ENCODE data around the gene GPRC5A.

The GPRC5A gene

DNA sequence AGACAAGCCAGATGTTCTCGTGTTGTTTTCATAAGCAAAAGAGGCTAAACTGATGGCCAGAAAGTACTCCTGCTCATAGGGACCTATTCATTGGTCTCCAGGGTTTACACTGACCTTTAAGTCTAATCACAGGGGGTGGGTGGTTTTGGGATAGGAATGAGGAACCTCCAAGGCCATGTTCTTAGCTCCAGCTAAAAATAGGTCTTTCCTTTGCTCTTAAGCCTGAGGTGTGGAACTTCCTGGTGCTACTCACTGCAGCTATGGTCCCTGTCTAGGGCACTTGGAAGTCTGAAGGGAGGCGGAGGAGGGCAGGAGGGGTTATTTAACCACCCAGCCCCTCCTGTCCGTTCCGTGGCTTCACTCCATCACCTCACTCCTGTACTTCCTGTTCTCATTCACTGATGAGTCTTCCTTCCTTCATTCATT lies 18.6 kb downstream of the GPRC5A start:
- DNase-seq (ENCODE audit: low spot score), result no peak

- DNase-seq (ENCODE audit: low spot score), result no peak
Observed at GRCh38 chr12:12912711-12913110, 21.3 kb downstream of the GPRC5A start.

DNA sequence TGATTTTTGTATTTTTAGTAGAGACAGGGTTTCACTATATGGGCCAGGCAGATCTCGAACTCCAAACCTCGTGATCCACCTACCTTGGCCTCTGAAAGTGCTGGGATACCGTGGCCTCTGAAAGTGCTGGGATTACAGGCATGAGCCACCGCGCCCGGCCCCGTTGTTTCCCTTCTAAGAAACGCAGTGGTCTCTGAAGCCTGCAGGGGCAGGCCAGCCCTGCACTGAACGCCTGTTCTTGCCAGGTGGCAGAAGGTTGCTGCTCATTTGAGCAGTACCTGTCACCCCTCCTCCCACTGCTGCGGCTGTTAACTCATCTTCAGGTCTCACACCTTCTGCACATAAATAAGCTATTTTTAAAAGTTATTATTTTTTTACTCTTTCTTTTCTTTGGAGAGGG lies 24.3 kb downstream of the GPRC5A start:
- peak; percentile 38 for DNase-seq (ENCODE audit: low spot score)

DNA sequence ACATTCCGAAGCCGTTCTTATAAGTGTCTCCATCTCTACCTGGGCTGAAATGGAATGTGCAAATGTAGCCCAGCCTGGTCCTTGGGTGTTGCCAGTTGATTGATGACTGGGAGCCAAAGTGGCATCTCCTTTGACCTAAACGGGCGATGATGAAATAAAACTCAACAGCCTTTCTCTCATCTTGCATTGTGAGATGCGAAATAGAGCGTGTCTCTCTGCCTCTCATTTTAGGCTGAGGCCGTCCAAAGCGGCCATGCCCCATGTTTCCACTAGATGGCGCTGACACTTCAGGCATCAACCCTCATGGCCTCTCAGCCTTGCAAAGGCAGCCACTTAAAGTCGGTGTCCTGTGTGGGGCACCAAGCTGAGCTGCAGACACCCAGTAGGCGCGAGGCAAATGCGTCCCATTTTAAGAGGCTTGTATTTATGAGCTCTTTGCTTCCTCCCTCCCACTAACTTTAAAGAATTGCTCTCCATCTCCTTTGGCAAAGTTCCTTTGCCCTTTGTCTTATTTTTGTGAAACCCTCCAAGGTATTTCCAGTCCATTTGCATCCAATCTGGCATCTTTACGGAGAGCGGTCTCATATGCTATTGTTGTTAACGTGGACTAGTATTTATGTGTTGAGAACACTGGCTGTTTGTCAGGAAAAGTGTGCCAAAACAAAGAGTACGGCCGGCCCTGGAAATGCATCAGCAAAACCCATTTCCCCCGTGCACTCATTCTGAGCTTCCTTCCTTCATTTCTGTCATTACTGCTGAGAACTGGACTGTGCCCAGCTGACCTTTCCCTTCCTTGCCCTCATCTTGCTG lies 25.0 kb downstream of the GPRC5A start:
- DNase-seq (ENCODE audit: low spot score), result peak; percentile 84

GRCh38 chr12:12917517-12917916 lies 26.2 kb downstream of the GPRC5A start:
- DNase-seq (ENCODE audit: low spot score), result no peak

- DNase-seq (ENCODE audit: low spot score), result no peak
Observed at GRCh38 chr12:12918781-12919389, 27.5 kb downstream of the GPRC5A start.

DNA sequence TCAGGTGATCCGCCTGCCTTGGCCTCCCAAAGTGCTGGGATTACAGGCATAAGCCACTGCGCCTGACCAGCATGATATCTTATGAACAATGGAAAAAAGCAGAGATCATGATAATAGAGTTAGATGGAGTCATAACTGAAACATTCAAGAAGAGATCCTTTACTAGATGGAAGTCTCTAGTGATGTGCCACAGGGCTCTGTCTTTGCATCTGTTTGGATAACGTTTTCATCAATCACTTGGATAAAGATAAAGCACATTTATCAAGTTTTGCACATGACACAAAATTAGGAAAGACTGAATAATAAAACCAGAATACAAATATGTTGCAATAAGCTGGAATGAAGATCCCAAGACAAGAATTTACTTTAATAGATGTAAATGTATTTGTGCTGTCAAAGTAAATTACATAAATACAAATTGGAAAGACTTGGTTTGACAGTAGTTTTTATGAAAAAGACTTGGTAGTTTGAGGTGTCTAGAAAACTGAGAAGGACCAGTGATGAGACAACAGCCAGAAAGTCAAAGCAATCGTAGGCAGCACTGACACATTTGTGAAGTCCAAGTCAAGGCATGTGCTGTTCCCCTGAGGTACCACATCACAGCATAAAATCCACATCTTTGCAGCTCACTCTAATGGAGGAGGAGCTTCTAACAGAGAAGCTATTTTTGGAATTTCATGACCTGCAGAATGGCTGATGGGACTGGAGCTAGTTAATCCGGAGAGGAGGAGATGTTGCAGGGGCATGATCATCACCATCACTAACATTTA lies 28.5 kb downstream of the GPRC5A start:
- DNase-seq (ENCODE audit: low spot score), result no peak

- DNase-seq (ENCODE audit: low spot score), result no peak
Observed at GRCh38 chr12:12922191-12922616, 30.8 kb downstream of the GPRC5A start.

DNA sequence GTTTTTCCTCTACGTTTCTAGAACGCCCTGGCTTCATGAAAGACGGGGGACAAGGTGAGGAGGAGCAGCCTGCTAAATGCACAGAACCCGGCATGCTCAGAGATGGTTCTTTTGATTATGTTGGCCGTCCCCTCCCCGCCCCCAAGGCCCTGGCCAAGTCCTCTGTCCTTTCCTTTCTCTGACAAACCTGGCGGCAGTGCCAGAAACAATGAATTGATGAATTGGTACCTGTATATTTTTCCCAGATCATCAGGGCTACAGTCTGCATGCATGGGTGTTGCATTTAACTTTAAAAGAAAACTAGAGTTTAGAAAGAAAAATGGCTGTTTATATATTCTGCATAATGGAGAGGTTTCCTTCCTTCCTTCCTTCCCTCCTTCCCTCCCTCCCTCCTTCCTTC lies 31.6 kb downstream of the GPRC5A start:
- no peak for DNase-seq (ENCODE audit: low spot score)

DNA sequence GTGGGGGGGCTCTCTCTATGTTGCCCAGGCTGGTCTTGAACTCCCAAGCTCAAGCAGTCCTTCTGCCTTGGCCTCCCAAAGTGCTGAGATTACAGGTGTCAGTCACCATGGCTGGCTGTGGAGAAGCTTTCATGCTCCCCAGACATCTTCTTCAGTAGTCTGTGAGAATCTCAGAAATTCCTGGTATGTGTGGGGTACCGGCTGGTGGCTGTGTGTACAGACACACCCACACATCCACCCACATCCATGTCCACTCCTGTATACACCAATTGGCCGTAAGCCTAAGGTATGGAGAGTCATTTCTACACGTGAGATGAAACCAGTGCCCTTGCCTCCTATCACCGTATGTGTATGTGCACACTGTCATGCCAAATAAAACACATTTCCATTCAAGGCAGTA lies 32.8 kb downstream of the GPRC5A start:
- DNase-seq (ENCODE audit: low spot score), result no peak

DNA sequence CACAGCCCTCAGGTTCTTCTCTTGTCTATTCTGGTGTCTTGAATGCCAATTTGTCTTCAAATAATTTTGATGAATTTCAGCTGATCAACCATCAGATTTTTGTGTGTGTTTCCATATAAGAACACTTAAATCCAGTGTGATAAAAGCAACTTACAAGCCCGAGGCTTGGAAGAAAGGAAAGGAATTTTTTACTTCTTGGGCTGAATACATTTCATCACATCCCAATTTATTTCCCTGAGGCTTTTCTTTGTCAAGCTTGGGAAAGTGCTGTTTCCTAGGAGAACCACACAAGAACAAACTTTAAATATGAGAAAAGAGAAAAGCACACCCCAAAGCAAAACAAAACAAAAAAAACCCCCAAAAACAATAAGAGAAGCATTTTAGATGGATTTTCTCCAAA lies 34.0 kb downstream of the GPRC5A start:
- no peak for DNase-seq (ENCODE audit: low spot score)

DNA sequence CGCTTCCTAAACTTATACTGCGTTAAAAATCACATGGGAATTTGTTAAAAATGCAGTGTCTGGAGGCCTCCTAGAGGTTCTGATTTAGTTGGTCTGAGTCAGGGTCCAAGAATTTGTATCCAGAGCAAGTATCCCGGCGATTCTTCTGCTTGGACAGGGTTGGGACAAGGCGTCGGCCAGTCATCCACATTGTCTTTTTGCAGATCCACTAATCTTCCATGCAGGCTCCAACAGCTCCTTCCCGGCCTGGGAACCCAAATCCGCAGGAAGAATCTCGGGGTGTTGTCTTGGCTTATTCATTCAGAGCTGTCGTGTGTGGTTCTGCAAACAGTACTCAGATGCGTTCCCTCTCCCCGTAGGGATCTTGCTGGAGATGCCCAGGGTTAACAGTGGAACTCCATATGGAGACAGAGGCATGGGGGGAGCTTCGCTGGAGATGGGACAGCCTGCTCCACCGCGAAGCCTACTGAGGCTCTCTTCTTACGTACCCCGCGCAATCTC lies 35.3 kb downstream of the GPRC5A start:
- no peak for DNase-seq (ENCODE audit: low spot score)

DNA sequence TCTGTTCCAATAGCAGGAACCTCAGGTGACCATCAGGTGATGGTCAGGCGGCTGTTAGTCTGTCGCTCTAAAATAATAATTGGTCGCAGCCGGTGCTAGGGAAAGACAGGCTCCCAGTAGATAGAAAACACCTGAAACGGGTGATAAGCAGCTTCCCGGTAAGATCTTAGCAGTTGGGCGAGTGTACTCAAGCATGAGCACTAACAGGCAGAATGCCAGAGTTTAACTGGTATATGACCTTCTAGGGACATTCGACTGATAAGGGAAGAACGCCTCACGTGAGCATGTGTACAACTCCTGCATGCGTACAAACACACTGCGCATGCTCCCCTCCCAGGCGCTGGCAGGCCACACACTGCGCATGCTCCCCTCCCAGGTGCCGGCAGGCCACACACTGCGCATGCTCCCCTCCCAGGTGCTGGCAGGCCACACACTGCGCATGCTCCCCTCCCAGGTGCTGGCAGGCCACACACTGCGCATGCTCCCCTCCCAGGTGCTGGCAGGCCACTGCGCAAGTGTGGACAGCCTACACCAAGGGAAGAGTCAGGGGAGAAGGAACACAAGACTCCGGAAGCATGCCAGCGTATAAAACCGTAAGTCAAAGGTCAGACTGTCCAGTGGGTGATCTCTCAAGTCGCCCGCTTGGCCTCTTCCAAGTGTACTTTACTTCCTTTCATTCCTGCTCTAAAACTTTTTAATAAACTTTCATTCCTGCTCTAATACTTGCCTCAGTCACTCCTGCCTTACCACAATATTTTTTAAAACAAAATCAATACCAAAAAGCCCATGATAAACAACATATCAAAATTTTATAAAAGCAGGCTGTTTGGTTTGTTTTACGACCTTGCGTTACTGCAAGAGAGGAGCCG lies 36.1 kb downstream of the GPRC5A start:
- DNase-seq (ENCODE audit: low spot score), result peak; percentile 50

- no peak for DNase-seq (ENCODE audit: low spot score)
Observed at GRCh38 chr12:12929696-12930095, 38.3 kb downstream of the GPRC5A start.

- DNase-seq (ENCODE audit: low spot score), result no peak
Observed at GRCh38 chr12:12930633-12931219, 39.4 kb downstream of the GPRC5A start.

- no peak for DNase-seq (ENCODE audit: low spot score)
Observed at GRCh38 chr12:12933742-12934141, 42.4 kb downstream of the GPRC5A start.

DNA sequence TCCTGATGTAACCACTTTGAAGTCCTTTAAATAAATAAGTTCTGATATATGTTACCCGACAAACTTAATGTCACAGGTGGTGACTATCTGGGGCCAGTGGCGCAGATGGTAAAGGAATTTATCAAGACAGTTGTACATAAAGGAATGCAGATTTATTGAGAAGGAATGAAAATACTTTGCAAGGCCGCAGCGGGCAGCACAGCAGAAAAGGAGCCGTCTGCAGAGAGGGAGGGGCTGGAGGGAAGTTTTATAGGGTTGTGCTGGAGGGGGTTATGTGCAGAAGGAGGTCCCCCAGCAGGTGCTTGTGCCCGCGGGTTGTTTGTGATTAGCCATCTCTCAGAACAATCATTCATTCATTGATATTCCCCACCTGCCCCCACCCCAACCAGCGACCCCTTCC lies 43.2 kb downstream of the GPRC5A start:
- DNase-seq (ENCODE audit: low spot score), result no peak

- no peak for DNase-seq (ENCODE audit: low spot score)
Observed at GRCh38 chr12:12936983-12937491, 45.7 kb downstream of the GPRC5A start.

GRCh38 chr12:12938541-12938940 lies 47.2 kb downstream of the GPRC5A start:
- DNase-seq (ENCODE audit: low spot score), result no peak

DNA sequence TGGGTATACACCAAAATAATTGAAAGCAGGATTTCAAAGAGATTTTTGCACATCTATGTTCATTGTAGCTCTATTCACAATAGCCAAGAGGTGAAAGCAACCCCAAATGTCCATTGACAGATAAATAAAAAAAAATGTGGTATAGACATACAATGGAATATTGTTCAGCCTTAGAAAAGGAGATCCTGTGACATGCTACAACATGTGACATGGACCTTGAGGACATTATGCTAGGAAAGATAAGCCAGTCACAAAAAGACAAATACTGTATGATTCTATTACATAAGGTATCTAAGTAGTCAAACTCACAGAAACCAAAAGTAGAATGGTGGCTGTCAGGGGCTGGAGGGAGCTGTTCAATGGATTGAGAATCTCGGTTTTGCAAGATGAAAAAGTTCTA lies 48.5 kb downstream of the GPRC5A start:
- DNase-seq (ENCODE audit: low spot score), result no peak

Measured in iPS-NIHi11 (cell line).